MM.1S (cell line): ENCODE results near the gene DAZAP1.

Source experiments
- EZH2 ChIP-seq: fragments of 300-600 bp; sonication (generic); optimal IDR thresholded peaks from 2 replicates; pipeline ENCODE3; 2017; ENCODE audit warnings: low read depth, mild to moderate bottlenecking, antibody characterized with exemption, low read length, mixed read lengths
- TF ChIP-seq, protein P1 (sequence below): fragments of 300-600 bp; sonication (generic); IDR thresholded peaks from 2 replicates; pipeline ENCODE4 v1.5.1; 2016; ENCODE audit warnings: antibody characterized with exemption, low read length, mixed read lengths

DNA sequence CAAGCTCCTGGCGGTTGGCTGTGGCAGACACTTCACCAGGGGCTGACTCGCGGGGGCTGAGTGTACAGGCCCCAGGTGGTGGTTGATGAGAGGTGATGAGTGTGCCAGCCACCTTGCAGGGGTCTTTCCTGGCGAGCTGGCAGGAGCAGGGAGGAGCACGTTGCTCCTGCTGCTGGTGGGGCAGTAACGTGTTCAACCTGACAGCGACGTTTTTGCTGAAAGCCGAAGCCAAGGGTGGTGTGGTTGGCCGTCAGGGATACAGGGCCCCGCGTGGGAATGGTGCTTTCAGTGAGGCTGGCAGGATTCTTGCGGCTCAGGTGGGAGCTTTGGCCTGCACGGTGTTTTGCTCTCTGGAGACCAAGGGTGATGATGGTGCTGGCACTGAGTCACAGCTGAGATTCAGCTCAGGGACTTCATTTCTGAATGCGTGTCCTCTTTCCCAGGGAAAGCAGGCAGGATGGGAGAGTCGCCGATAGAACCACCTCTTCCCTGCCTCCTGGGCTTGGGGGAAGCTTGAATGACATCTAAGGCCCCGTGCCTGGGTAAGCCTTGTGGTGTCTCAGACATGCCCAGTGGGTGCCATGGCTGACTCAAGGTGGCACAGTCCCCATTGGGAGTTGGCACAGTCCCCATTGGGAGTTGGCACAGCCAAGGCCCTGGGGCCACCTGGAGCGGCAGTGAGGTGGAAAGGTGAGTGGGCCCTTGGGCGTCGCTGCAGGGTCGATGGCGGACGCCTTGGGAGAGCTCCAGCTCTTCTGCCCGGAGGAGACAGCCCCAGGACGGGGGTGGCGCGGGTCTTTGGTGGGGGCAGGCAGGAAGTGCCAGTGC, 8.8 kb downstream of the DAZAP1 start:
- TF ChIP-seq, protein P1, sequence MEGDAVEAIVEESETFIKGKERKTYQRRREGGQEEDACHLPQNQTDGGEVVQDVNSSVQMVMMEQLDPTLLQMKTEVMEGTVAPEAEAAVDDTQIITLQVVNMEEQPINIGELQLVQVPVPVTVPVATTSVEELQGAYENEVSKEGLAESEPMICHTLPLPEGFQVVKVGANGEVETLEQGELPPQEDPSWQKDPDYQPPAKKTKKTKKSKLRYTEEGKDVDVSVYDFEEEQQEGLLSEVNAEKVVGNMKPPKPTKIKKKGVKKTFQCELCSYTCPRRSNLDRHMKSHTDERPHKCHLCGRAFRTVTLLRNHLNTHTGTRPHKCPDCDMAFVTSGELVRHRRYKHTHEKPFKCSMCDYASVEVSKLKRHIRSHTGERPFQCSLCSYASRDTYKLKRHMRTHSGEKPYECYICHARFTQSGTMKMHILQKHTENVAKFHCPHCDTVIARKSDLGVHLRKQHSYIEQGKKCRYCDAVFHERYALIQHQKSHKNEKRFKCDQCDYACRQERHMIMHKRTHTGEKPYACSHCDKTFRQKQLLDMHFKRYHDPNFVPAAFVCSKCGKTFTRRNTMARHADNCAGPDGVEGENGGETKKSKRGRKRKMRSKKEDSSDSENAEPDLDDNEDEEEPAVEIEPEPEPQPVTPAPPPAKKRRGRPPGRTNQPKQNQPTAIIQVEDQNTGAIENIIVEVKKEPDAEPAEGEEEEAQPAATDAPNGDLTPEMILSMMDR = no peak
- TF ChIP-seq EZH2 = no peak
